Mucosa of rectum (tissue), 2 donors: ENCODE results near the gene RFX1.
"Not testable (repeated sequence)": the region's sequence is repeated elsewhere in the genome, so short reads cannot be mapped to it uniquely, and the experiment has no call there.

ENCODE experiments used
- H3K27ac ChIP-seq, 2 donors: one replicate each; pipeline ENCODE4 v1.7.0; 2013; ENCODE audit warnings: inconsistent platforms in 2 of 2, low read depth in 2 of 2, low read length in 2 of 2
- H3K27me3 ChIP-seq, 2 donors: one replicate each; pipeline ENCODE4 v1.7.0; 2013; ENCODE audit warnings: low read length in 2 of 2; ENCODE audit not compliant: control insufficient read depth in 2 of 2, insufficient read depth in 2 of 2
- H3K36me3 ChIP-seq, 2 donors: one replicate each; pipeline ENCODE4 v1.7.0; 2013; ENCODE audit warnings: low read length in 2 of 2; ENCODE audit not compliant: control insufficient read depth in 2 of 2, insufficient read depth in 2 of 2
- H3K4me1 ChIP-seq, 2 donors: one replicate each; pipeline ENCODE4 v1.7.0; 2013; ENCODE audit warnings: low read length in 2 of 2, mild to moderate bottlenecking in 1 of 2; ENCODE audit not compliant: control insufficient read depth in 2 of 2, insufficient read depth in 2 of 2
- H3K4me3 ChIP-seq, 2 donors: one replicate each; pipeline ENCODE4 v1.7.0; 2013; ENCODE audit warnings: low read length in 2 of 2
- H3K9ac ChIP-seq, 2 donors: one replicate each; pipeline ENCODE4 v1.7.0; 2013; ENCODE audit warnings: low read length in 2 of 2, low read depth in 1 of 2, mild to moderate bottlenecking in 1 of 2
- H3K9me3 ChIP-seq, 2 donors: one replicate each; pipeline ENCODE4 v1.7.0; 2013; ENCODE audit warnings: low read length in 2 of 2; ENCODE audit not compliant: control insufficient read depth in 2 of 2
- donor health status: healthy.
- donor health status: Normal muscosa, but diverticular disease.

The RFX1 gene

GRCh38 chr19:13969897-13970296, 36.2 kb downstream of the RFX1 start:
- Histone ChIP-seq H3K36me3 (peaks cover 30 to 46% of the 10 kb centered on the region in 2 donors), H3K27me3 (no peaks in the 10 kb centered on the region), H3K4me1 (no peaks in the 10 kb centered on the region), H3K9me3 (no peaks in the 10 kb centered on the region), H3K9ac (no peak overlapping the region), H3K27ac (no peak overlapping the region), H3K4me3 (no peak overlapping the region)

- no peak overlapping the region for H3K27ac ChIP-seq
- H3K9ac ChIP-seq, result no peak overlapping the region
- H3K27me3 ChIP-seq, result no peaks in the 10 kb centered on the region
- peaks cover 33 to 46% of the 10 kb centered on the region in 2 donors for H3K36me3 ChIP-seq
- H3K4me1 ChIP-seq, result no peaks in the 10 kb centered on the region
- H3K9me3 ChIP-seq, result no peaks in the 10 kb centered on the region
- H3K4me3 ChIP-seq, result no peak overlapping the region
Measured at GRCh38 chr19:13968999-13969398, 37.1 kb downstream of the RFX1 start.

- no peak overlapping the region for H3K27ac ChIP-seq
- no peaks in the 10 kb centered on the region for H3K27me3 ChIP-seq
- H3K4me3 ChIP-seq, result no peak overlapping the region
- no peak overlapping the region for H3K9ac ChIP-seq
- H3K9me3 ChIP-seq, result no peaks in the 10 kb centered on the region
- H3K36me3 ChIP-seq, result peaks cover 33 to 46% of the 10 kb centered on the region in 2 donors
- no peaks in the 10 kb centered on the region for H3K4me1 ChIP-seq
Measured at GRCh38 chr19:13968383-13968935, 37.7 kb downstream of the RFX1 start.

GRCh38 chr19:13967206-13967605, 38.9 kb downstream of the RFX1 start:
- H3K4me3 ChIP-seq, H3K4me1 ChIP-seq, H3K27ac ChIP-seq, H3K9ac ChIP-seq, H3K9me3 ChIP-seq, H3K27me3 ChIP-seq: not testable (repeated sequence)
- H3K36me3 ChIP-seq, result peaks cover 29 to 35% of the 10 kb centered on the region in 2 donors

GRCh38 chr19:13966684-13967128, 39.4 kb downstream of the RFX1 start:
- Histone ChIP-seq H3K9me3 (no peaks in the 10 kb centered on the region), H3K4me3 (no peak overlapping the region), H3K27me3 (no peaks in the 10 kb centered on the region), H3K36me3 (peaks cover 29 to 35% of the 10 kb centered on the region in 2 donors), H3K9ac (no peak overlapping the region), H3K4me1 (no peaks in the 10 kb centered on the region), H3K27ac (no peak overlapping the region)

- H3K4me3 ChIP-seq, result no peak overlapping the region
- no peaks in the 10 kb centered on the region for H3K9me3 ChIP-seq
- peaks cover 29 to 31% of the 10 kb centered on the region in 2 donors for H3K36me3 ChIP-seq
- H3K27ac ChIP-seq, result no peak overlapping the region
- no peaks in the 10 kb centered on the region for H3K4me1 ChIP-seq
- H3K9ac ChIP-seq, result no peak overlapping the region
- no peaks in the 10 kb centered on the region for H3K27me3 ChIP-seq
Measured at GRCh38 chr19:13965926-13966683, 40.0 kb downstream of the RFX1 start.

- no peaks in the 10 kb centered on the region for H3K9me3 ChIP-seq
- H3K27ac ChIP-seq, result no peak overlapping the region
- no peaks in the 10 kb centered on the region for H3K27me3 ChIP-seq
- no peak overlapping the region for H3K4me3 ChIP-seq
- peaks cover 34 to 36% of the 10 kb centered on the region in 2 donors for H3K36me3 ChIP-seq
- no peak overlapping the region for H3K9ac ChIP-seq
- H3K4me1 ChIP-seq, result no peaks in the 10 kb centered on the region
Measured at GRCh38 chr19:13965377-13965896, 40.7 kb downstream of the RFX1 start.

- no peak overlapping the region for H3K9ac ChIP-seq
- H3K27me3 ChIP-seq, result no peaks in the 10 kb centered on the region
- no peaks in the 10 kb centered on the region for H3K9me3 ChIP-seq
- H3K4me1 ChIP-seq, result no peaks in the 10 kb centered on the region
- no peak overlapping the region for H3K4me3 ChIP-seq
- H3K36me3 ChIP-seq, result peaks cover 37% of the 10 kb centered on the region in 2 donors
- no peak overlapping the region for H3K27ac ChIP-seq
Measured at GRCh38 chr19:13964776-13965175, 41.3 kb downstream of the RFX1 start.

- Histone ChIP-seq H3K9me3 (no peaks in the 10 kb centered on the region), H3K4me1 (no peaks in the 10 kb centered on the region), H3K27me3 (no peaks in the 10 kb centered on the region), H3K36me3 (peaks cover 33 to 36% of the 10 kb centered on the region in 2 donors), H3K4me3 (no peak overlapping the region), H3K9ac (no peak overlapping the region), H3K27ac (no peak overlapping the region)
Measured at GRCh38 chr19:13963603-13964105, 42.5 kb downstream of the RFX1 start.
